GM21360 (cell line): ENCODE data around the gene RPS6KB2.
"Not testable (repeated sequence)": the region's sequence is repeated elsewhere in the genome, so short reads cannot be mapped to it uniquely, and the experiment has no call there.

ENCODE experiments used
- ATAC-seq: cut with Tn5 transposase; IDR thresholded peaks from one replicate; pipeline ENCODE4 v1.9.1; 2021; ENCODE audit warnings: mild to moderate bottlenecking, moderate library complexity; ENCODE audit not compliant: unreplicated experiment

RPS6KB2 gene

GRCh38 chr11:67427364-67427859 is 882 bp upstream of the RPS6KB2 start:
- not testable (repeated sequence) for ATAC-seq

GRCh38 chr11:67429038-67429668 is 859 bp downstream of the RPS6KB2 start:
- no peak for ATAC-seq

DNA sequence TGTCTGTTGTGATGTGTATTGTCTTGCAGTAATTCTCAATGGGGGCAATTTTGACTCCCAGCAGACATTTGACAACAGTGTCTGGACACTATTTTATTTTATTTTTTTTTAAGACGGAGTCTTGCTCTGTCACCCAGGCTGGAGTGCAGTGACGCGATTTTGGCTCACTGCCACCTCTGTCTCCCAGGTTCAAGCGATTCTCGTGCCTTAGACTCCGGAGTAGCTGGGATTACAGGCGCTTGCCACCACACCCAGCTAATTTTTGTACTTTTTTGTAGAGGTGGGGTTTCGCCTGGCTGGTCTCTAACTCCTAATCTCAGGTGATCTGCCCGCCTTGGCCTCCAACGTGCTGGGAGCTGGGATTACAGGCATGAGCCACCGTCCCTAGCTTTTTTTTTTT is 1.4 kb downstream of the RPS6KB2 start:
- no peak for ATAC-seq

- ATAC-seq, result no peak
Observed at GRCh38 chr11:67431346-67432249, 3.3 kb downstream of the RPS6KB2 start.

- ATAC-seq, result no peak
Observed at GRCh38 chr11:67432655-67433349, 4.5 kb downstream of the RPS6KB2 start.

DNA sequence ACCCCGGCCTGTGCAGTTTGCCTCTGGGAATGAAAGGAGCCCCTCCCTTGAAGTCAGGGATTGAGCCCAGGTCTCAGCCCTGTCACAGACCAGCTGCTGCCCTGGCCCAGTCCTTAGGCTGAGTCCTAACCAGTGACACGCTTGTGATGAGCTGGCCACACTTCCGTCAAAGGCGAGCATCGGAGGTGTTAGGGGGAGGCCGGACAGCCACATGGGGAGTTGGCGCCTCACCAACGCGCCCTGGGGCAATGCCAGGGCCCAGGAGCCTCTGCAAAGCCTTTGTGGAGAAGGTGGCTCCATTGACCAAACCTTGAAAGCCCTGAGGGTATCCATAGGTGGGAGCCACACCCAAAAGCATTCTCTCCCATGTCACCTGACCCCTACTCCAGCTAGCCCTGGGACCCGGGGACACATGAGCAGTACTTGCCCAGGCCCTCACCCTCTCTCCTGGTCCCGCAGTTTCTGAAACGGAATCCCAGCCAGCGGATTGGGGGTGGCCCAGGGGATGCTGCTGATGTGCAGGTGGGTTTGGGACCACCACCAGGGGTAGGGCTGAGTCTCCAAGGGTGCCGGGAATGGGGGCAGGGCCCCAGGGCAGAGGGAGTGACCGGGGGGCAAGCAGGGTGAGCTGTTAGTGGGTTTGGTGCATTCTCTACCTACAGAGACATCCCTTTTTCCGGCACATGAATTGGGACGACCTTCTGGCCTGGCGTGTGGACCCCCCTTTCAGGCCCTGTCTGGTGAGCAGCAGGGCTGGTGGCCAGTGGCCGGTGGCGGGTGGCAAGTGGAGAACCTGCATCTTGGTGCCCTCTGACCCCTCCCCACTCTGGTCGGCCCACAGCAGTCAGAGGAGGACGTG is 5.5 kb downstream of the RPS6KB2 start:
- no peak for ATAC-seq

DNA sequence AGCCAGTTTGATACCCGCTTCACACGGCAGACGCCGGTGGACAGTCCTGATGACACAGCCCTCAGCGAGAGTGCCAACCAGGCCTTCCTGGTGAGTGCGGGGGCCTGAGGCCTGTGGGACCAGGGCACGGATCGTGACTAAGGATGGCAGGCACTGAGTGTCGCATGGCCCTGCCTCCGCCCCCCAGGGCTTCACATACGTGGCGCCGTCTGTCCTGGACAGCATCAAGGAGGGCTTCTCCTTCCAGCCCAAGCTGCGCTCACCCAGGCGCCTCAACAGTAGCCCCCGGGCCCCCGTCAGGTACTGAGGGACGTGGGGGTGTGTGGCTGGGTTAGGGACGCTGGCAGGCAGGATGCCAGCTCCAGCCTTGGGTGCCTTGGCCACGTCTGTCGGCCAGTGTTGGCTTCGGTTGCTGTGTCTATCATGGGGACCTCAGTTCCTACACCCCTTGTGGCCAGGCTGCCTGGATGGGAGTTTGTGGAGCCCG is 6.1 kb downstream of the RPS6KB2 start:
- ATAC-seq, result no peak

GRCh38 chr11:67435031-67435726 is 6.9 kb downstream of the RPS6KB2 start:
- ATAC-seq, result no peak

- no peak for ATAC-seq
Observed at GRCh38 chr11:67435727-67436458, 7.6 kb downstream of the RPS6KB2 start.

DNA sequence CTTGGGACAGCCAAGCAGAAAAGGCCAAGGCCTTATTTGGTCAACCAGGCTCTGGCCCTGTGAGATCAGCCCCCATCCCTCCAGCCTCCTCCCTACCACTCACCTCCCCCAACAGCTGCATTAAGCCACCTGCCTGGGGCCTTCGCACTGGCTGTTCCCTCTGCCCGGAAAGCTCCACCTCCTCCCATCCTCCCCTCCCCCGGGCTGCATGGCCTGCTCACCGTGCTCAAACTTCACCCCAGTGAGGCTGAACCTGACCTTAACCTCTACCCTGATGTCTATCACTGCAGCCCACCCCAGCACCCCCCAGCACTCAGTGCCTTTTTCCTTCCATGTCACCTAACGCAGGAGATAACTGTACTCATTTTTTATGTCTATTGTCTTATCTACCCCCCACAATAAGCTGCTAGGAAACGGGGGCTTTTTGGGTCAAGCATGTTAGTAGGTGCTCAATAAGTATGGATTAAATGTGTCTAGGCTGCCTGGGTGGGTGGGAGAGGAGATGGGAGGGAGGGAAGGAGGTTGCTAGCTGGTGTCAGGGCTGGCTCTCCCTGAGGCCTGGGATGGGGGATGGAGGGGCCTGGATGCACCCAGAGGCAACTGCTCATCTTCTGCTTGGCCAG is 8.3 kb downstream of the RPS6KB2 start:
- no peak for ATAC-seq

- ATAC-seq, result no peak
Observed at GRCh38 chr11:67437082-67437808, 9.0 kb downstream of the RPS6KB2 start, which contains the start of gene PTPRCAP. Gene PTPRCAP, minus strand, starts transcription at chr11:67437682. Its CDS starts 63 bp downstream, at chr11:67437619.

DNA sequence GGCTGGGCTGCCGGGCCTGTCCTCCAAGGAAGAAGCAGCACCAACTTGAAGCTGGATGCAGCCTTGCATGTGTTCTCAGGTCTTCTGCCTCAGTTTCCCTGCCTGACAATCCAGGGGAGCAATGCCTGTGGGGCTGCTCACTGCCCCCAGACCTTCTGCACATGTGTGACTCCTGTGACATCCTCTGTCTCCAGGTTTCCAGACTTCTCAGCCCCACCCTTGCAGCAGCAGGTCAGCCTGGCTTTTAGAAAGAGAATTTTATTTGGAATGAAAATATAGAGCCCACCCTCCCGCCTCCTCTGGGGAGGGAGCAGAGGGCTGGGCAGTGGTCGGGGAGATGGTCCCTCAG is 9.5 kb downstream of the RPS6KB2 start:
- ATAC-seq, result no peak

GRCh38 chr11:67438158-67438902 is 10.0 kb downstream of the RPS6KB2 start:
- ATAC-seq, result no peak

DNA sequence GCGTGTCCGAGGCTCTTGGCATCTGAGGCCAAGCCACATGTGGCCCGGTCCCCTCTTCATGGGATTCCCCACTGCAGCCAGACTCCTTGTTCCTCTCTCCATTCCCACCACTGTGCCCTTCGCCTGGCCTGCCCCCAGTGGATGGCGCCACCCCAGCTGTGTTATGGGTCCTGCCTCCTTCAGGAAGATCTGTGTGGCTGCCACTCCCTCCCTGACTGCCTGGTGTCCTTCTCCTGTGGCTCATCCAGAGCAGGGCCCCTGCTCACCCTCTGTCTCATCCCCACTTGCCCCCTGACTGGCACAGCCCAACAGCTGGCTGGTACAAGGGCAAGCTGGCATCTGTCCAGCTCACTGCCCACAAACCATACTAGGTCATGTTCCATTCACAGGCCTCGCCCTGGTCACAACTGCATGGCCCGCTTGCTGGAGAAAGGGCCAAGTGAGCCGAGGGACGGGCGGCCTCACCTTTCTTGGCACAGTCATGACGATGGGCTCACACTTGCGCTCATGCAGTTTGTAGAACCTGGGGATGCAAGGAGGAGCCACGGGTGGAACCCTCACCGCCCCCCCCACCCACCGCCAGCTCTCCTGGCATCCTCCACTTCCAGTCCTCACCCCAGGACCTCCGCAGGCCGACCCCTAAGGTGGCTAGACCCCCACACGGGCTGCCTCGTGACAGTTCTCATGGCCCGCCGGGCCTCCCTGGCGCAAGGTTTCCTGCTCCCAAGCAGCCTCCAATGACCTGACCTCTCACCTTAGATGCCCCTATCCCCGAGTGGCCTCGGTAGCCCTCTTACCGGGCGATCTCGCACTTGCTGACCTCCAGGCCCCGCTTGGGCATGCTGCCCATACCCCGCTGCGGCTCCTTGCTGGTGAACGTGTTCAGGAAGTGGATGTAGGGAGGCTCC is 11.3 kb downstream of the RPS6KB2 start:
- no peak for ATAC-seq

- ATAC-seq, result no peak
Observed at GRCh38 chr11:67440229-67441097, 12.2 kb downstream of the RPS6KB2 start.
